Vagina (tissue), 2 donors: ENCODE measurements around the gene TSEN15. TPM values are rescaled to one million over a fixed set of nuclear protein-coding genes. Genes with fewer than 3 reads are reported as not detected.

Experiments used
- DNase-seq, 2 donors: peaks; one replicate each; pipeline ENCODE4 v3.0.0-alpha.2; 2017; ENCODE audit errors: extremely low spot score in 2 of 2
- H3K27ac ChIP-seq: fragments of 200-600 bp; sonication (generic); one replicate; pipeline ENCODE4 v1.5.1; 2019
- H3K27me3 ChIP-seq: fragments of 200-600 bp; sonication (generic); one replicate; pipeline ENCODE4 v1.5.1; 2019
- H3K36me3 ChIP-seq, 2 donors: fragments of 200-600 bp; sonication (generic); one replicate each; pipeline ENCODE4 v1.5.1; 2017 to 2019
- H3K4me1 ChIP-seq: fragments of 200-600 bp; sonication (generic); one replicate; pipeline ENCODE4 v1.5.1; 2019
- H3K4me3 ChIP-seq, 2 donors: fragments of 200-600 bp; sonication (generic); 1 replicate in 1 of 2; 2 replicates in 1 of 2; pipeline ENCODE4 v1.5.1; 2016 to 2019
- H3K9me3 ChIP-seq: fragments of 200-600 bp; sonication (generic); one replicate; pipeline ENCODE4 v1.5.1; 2019
- POLR2A ChIP-seq, 2 donors: fragments of 450-650 bp; IDR thresholded peaks; one replicate each; pipeline ENCODE4 v1.6.1; 2017; ENCODE audit warnings: antibody characterized with exemption in 2 of 2, mild to moderate bottlenecking in 2 of 2, moderate library complexity in 2 of 2
- POLR2AphosphoS5 ChIP-seq, 2 donors: sonication (generic); formaldehyde crosslinking; IDR thresholded peaks; one replicate each; pipeline ENCODE4 v1.9.0; 2017; ENCODE audit warnings: antibody characterized with exemption in 2 of 2, mild to moderate bottlenecking in 2 of 2, low read depth in 1 of 2; ENCODE audit not compliant: insufficient read depth in 1 of 2
- intact Hi-C: fragments of 100-400 bp; cut with DNase I; formaldehyde crosslinking; loops from one replicate; pipeline ENCODE4 v1.15.1; 2023
- total RNA-seq: library from RNA; depleted of rRNA; stranded (reverse); fragments of >200 nt; gene quantifications from one replicate; pipeline ENCODE4 v1.2.3, GENCODE V29; 2016
- TF ChIP-seq, protein P1 (sequence below), 3 experiments: fragments of 450-650 bp in 2 of 3; fragments of 200-600 bp in 1 of 3; sonication (generic) in 1 of 3; IDR thresholded peaks; one replicate each; pipeline ENCODE4 v1.5.1; 2017 to 2019; ENCODE audit warnings: antibody characterized with exemption in 3 of 3, mild to moderate bottlenecking in 2 of 3, moderate library complexity in 2 of 3

The TSEN15 gene
- total RNA-seq, 1 donor from 2014 or later = 18.4 TPM

DNA sequence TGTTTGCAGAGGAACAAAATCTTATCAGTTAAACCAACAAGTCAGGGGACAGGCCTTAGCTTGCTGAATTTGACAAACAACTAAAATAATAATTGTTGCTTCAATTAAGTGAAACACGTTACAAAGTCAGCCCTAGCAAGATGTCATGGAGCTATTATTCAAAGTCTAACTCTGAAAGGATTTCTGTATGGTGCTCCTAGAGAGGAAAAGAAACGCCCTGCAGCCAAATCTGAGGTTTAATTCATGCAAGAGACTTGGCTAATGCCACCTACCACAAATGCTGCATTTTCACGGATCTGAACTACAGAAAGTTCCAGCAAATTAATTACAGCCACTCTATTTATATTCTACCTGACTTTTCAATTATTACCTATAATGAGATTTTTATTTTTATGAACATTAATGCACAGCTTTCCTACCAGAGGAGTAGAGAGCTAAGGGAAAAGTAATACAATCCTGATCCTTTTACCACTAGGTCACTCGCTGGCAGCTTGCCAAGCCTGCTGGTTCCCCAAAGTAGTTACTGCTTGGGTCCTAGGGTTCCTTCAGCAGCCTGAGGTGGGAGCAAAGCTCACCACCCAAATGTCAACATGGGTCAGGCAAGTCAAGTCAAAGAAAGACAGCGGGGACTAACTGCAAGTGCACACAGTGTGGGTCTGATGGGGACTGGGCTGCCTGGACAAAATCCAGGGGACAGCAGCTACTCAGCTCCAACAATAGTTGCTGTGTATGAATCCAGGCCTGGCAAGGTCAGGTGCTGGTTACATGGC lies 22.5 kb upstream of the TSEN15 start:
- intact Hi-C loops = no loop called here
- no peaks in the 10 kb centered on the region for H3K27me3 ChIP-seq
- TF ChIP-seq, protein P1, sequence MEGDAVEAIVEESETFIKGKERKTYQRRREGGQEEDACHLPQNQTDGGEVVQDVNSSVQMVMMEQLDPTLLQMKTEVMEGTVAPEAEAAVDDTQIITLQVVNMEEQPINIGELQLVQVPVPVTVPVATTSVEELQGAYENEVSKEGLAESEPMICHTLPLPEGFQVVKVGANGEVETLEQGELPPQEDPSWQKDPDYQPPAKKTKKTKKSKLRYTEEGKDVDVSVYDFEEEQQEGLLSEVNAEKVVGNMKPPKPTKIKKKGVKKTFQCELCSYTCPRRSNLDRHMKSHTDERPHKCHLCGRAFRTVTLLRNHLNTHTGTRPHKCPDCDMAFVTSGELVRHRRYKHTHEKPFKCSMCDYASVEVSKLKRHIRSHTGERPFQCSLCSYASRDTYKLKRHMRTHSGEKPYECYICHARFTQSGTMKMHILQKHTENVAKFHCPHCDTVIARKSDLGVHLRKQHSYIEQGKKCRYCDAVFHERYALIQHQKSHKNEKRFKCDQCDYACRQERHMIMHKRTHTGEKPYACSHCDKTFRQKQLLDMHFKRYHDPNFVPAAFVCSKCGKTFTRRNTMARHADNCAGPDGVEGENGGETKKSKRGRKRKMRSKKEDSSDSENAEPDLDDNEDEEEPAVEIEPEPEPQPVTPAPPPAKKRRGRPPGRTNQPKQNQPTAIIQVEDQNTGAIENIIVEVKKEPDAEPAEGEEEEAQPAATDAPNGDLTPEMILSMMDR (IDR thresholded peaks at IDR 0.05) = no peak
- TF ChIP-seq POLR2A (IDR thresholded peaks at IDR 0.05) (no peak), POLR2AphosphoS5 (IDR thresholded peaks at IDR 0.05; ENCODE audit: insufficient read depth in 1 of 2, low read depth in 1 of 2) (no peak)
- H3K36me3 ChIP-seq = no peaks in the 10 kb centered on the region
- peaks cover 6% of the 10 kb centered on the region for H3K4me1 ChIP-seq
- no peaks in the 10 kb centered on the region for H3K9me3 ChIP-seq
- DNase-seq = no peak
- H3K27ac ChIP-seq = no peak overlapping the region
- H3K4me3 ChIP-seq = no peak overlapping the region

DNA sequence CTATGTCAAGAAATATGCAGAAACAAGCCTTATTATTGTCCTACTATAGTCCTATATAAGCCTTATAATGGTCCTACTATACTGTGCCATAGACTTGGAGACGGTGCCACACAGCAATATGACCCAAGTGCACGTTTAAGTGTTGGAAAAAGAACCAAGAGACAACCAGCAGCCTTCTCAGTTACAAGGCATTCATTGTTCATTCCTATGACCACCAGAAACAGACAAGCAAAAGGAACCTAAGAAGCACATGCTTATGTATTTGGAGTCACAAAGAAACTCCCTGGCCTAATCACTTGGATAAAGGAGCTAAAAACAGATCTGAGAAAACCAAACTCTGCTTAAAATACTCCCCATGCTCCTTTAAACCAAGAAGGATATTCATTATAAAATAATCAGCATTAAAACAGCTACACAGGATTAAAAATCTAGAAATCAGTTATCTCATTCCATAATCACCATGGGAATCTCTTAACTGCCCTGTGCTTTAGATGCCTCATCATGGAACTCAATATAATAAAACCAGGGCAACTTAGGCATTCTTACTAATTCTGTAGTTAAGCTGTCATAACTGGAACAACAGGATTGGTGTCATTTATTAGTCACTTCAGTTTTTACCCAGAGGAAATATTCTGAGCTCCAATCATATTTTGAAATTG lies 21.0 kb upstream of the TSEN15 start:
- H3K4me1 ChIP-seq = peaks cover 6% of the 10 kb centered on the region
- TF ChIP-seq POLR2A (IDR thresholded peaks at IDR 0.05) (no peak), POLR2AphosphoS5 (IDR thresholded peaks at IDR 0.05; ENCODE audit: insufficient read depth in 1 of 2, low read depth in 1 of 2) (no peak)
- no peaks in the 10 kb centered on the region for H3K27me3 ChIP-seq
- H3K9me3 ChIP-seq = no peaks in the 10 kb centered on the region
- no peak for DNase-seq
- no peaks in the 10 kb centered on the region for H3K36me3 ChIP-seq
- no peak overlapping the region for H3K4me3 ChIP-seq
- intact Hi-C loops = no loop called here
- no peak overlapping the region for H3K27ac ChIP-seq

DNA sequence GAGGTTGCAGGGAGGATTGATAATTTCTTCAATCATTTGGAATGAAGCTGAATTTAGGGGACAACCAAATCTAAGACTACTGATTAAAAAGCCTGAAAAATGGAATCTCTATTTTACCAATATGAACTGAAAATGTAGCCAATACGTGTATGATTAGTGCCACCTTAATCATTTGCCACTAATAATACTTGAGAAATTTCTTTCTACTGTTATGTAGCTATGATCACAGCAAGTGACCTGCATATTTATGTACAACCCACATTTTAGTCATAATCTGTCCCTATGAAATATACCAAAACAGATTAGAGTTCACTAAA lies 20.5 kb upstream of the TSEN15 start:
- H3K4me1 ChIP-seq = peaks cover 7% of the 10 kb centered on the region
- intact Hi-C loops = no loop called here
- H3K27ac ChIP-seq = no peak overlapping the region
- no peaks in the 10 kb centered on the region for H3K27me3 ChIP-seq
- H3K9me3 ChIP-seq = no peaks in the 10 kb centered on the region
- no peak for DNase-seq
- no peak overlapping the region for H3K4me3 ChIP-seq
- TF ChIP-seq, protein P1 (IDR thresholded peaks at IDR 0.05) = no peak
- TF ChIP-seq POLR2A (IDR thresholded peaks at IDR 0.05) (no peak), POLR2AphosphoS5 (IDR thresholded peaks at IDR 0.05; ENCODE audit: insufficient read depth in 1 of 2, low read depth in 1 of 2) (no peak)
- H3K36me3 ChIP-seq = no peaks in the 10 kb centered on the region

DNA sequence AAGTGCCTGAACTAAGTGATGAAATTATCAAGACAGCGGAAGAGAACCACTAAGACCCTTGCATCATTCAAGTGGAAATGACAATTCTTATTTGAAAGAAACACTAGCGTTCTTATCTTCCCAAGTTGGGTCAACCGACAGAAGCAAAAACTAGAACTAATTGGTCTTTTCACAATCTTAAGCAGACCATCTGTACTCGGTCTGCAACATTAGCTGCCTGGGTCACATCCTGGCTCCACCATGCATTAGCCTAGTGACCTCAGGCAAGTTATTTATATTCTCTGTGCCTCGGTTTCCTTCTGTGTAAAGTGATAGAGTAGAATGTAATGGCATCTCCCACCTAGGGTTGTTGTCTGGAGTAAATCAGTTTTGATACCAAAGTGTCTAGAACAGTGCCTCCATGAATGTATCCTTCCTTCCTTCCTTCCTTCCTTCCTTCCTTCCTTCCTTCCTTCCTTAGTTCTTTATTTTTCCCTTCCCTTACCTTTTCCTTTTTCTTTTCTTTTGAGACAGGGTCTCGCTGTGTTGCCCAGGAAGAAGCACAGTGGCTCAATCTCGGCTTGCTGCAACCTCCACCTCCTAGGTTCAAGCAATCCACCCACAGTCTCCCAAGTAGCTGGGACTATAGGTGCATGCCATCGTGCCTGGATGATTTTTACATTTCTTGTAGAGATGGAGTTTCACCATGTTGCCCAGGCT lies 20.0 kb upstream of the TSEN15 start:
- Histone ChIP-seq H3K9me3 (no peaks in the 10 kb centered on the region), H3K36me3 (no peaks in the 10 kb centered on the region), H3K4me3 (no peak overlapping the region), H3K27me3 (no peaks in the 10 kb centered on the region), H3K4me1 (peaks cover 12% of the 10 kb centered on the region), H3K27ac (no peak overlapping the region)
- intact Hi-C loops = no loop called here
- no peak for TF ChIP-seq POLR2A (IDR thresholded peaks at IDR 0.05)
- TF ChIP-seq, protein P1 (IDR thresholded peaks at IDR 0.05) = no peak
- TF ChIP-seq POLR2AphosphoS5 (IDR thresholded peaks at IDR 0.05; ENCODE audit: insufficient read depth in 1 of 2, low read depth in 1 of 2) = no peak
- no peak for DNase-seq

DNA sequence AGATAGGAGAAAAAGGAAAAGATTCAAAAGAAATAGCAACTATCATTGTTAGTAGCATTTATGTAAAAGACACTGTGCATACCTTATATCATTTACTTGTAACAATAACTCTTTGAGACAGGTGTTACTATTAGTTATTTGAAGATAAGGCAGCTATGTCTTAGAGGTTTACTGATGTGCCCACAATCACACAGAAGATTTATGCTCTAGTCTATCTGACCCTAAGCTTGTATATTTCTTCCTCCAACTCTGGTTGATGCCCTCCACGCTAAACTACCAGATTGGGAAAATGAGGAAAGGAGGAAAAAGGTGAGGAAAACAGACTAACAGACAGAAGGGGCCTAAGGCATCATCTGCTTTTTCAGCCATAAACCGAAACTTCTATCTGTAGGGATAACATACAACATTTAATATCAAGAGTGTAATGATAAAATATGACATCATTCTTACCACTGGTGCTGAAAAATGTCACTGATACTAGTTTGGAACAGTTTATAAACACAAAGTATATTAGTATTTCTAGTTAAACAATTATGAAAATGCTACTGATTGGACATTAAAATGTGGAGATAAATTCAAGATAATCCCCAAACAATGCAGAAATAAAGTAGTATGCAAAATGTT lies 19.1 kb upstream of the TSEN15 start:
- Histone ChIP-seq H3K27me3 (no peaks in the 10 kb centered on the region), H3K36me3 (no peaks in the 10 kb centered on the region), H3K27ac (no peak overlapping the region), H3K9me3 (no peaks in the 10 kb centered on the region), H3K4me3 (no peak overlapping the region), H3K4me1 (peaks cover 14% of the 10 kb centered on the region)
- intact Hi-C loops = no loop called here
- DNase-seq = no peak
- no peak for TF ChIP-seq POLR2AphosphoS5 (IDR thresholded peaks at IDR 0.05; ENCODE audit: insufficient read depth in 1 of 2, low read depth in 1 of 2)
- TF ChIP-seq, protein P1 (IDR thresholded peaks at IDR 0.05) = no peak
- TF ChIP-seq POLR2A (IDR thresholded peaks at IDR 0.05) = no peak
